ENCODE measurements around the gene WDR72.

Gene WDR72

GRCh38 chr15:53473435-53473834, 286.0 kb downstream of the WDR72 start:
- H3K27me3 ChIP-seq (ENCODE audit: insufficient read depth, poor library complexity, severe bottlenecking) = no peaks in the 10 kb centered on the region
- no peak overlapping the region for H3K27ac ChIP-seq (replicated peaks)
- no peak for TF ChIP-seq CTCF (IDR thresholded peaks at IDR 0.05; ENCODE audit: insufficient read depth, low read length)
- no peak for TF ChIP-seq GABPA (IDR thresholded peaks at IDR 0.05; ENCODE audit: low read depth)
- TF ChIP-seq POLR2AphosphoS5 (IDR thresholded peaks at IDR 0.05; ENCODE audit: low read depth) = no peak
- no peak for TF ChIP-seq SPI1 (IDR thresholded peaks at IDR 0.05; ENCODE audit: borderline replicate concordance, low read depth)
- no peak for TF ChIP-seq REST (IDR thresholded peaks at IDR 0.05; ENCODE audit: insufficient replicate concordance, low read depth)
- no peak overlapping the region for H3K4me3 ChIP-seq (replicated peaks; ENCODE audit: insufficient read depth, low read length)
- no peak for DNase-seq (ENCODE audit: low read depth in 1 of 2, low spot score in 1 of 2)

- Histone ChIP-seq H3K27ac (replicated peaks) (no peak overlapping the region), H3K27me3 (ENCODE audit: insufficient read depth, poor library complexity, severe bottlenecking) (no peaks in the 10 kb centered on the region), H3K4me3 (replicated peaks; ENCODE audit: insufficient read depth, low read length) (no peak overlapping the region)
- TF ChIP-seq SPI1 (IDR thresholded peaks at IDR 0.05; ENCODE audit: borderline replicate concordance, low read depth) (no peak), CTCF (IDR thresholded peaks at IDR 0.05; ENCODE audit: insufficient read depth, low read length) (no peak), REST (IDR thresholded peaks at IDR 0.05; ENCODE audit: insufficient replicate concordance, low read depth) (no peak), GABPA (IDR thresholded peaks at IDR 0.05; ENCODE audit: low read depth) (no peak), POLR2AphosphoS5 (IDR thresholded peaks at IDR 0.05; ENCODE audit: low read depth) (no peak)
- no peak for DNase-seq (ENCODE audit: low read depth in 1 of 2, low spot score in 1 of 2)
These were observed 286.6 kb downstream of the WDR72 start for GRCh38 chr15:53472883-53473282.

- Histone ChIP-seq H3K4me3 (replicated peaks; ENCODE audit: insufficient read depth, low read length) (no peak overlapping the region), H3K27me3 (ENCODE audit: insufficient read depth, poor library complexity, severe bottlenecking) (no peaks in the 10 kb centered on the region), H3K27ac (replicated peaks) (no peak overlapping the region)
- TF ChIP-seq SPI1 (IDR thresholded peaks at IDR 0.05; ENCODE audit: borderline replicate concordance, low read depth) (no peak), REST (IDR thresholded peaks at IDR 0.05; ENCODE audit: insufficient replicate concordance, low read depth) (no peak), POLR2AphosphoS5 (IDR thresholded peaks at IDR 0.05; ENCODE audit: low read depth) (no peak), GABPA (IDR thresholded peaks at IDR 0.05; ENCODE audit: low read depth) (no peak), CTCF (IDR thresholded peaks at IDR 0.05; ENCODE audit: insufficient read depth, low read length) (no peak)
- DNase-seq (ENCODE audit: low read depth in 1 of 2, low spot score in 1 of 2) = no peak
These were observed 287.3 kb downstream of the WDR72 start for GRCh38 chr15:53472210-53472609.
